OCI-LY1 (cell line): ENCODE measurements around the gene MOCS1.

Experiments
- CTCF ChIP-seq: fragments of 200-600 bp; sonication (generic), shearing (Covaris generic); IDR thresholded peaks from 2 replicates; pipeline ENCODE4 v1.5.1; 2017; ENCODE audit warnings: mild to moderate bottlenecking, antibody characterized with exemption, low read length, moderate library complexity, mixed read lengths
- EZH2 ChIP-seq: fragments of 200-600 bp; sonication (generic), shearing (Covaris generic); IDR thresholded peaks from 2 replicates; pipeline ENCODE4 v1.8.0; 2017; ENCODE audit warnings: borderline replicate concordance, mixed run types, mild to moderate bottlenecking, antibody characterized with exemption, low read length, moderate library complexity, mixed read lengths

GRCh38 chr6:39908838-39909583 is 25.3 kb downstream of the MOCS1 start:
- TF ChIP-seq CTCF (no peak), EZH2 (no peak)
